GM08714 (cell line): Measurements from ENCODE around the gene PLAAT4.
A peak's percentile ranks its signal among the peaks of the same experiment; 100 is the strongest.

ENCODE experiments used
- H3K4me3 ChIP-seq: fragments of 200-500 bp; sonication (Bioruptor generic); 2 replicates; pipeline ENCODE4 v1.5.1; 2014; ENCODE audit warnings: mild to moderate bottlenecking, low read length, inconsistent platforms
- ZNF274 ChIP-seq: IDR thresholded peaks from 2 replicates; pipeline ENCODE4 v1.6.1; 2012; ENCODE audit warnings: mild to moderate bottlenecking, low read depth, low read length

PLAAT4 gene

GRCh38 chr11:63551091-63551888 lies 14.7 kb downstream of the PLAAT4 start:
- TF ChIP-seq ZNF274, result no peak
- H3K4me3 ChIP-seq, result no peak overlapping the region

- no peak overlapping the region for H3K4me3 ChIP-seq
- TF ChIP-seq ZNF274, result no peak
These were observed 15.3 kb downstream of the PLAAT4 start for GRCh38 chr11:63551889-63552266.

GRCh38 chr11:63552921-63553320 lies 16.3 kb downstream of the PLAAT4 start:
- no peak overlapping the region for H3K4me3 ChIP-seq
- no peak for TF ChIP-seq ZNF274

DNA sequence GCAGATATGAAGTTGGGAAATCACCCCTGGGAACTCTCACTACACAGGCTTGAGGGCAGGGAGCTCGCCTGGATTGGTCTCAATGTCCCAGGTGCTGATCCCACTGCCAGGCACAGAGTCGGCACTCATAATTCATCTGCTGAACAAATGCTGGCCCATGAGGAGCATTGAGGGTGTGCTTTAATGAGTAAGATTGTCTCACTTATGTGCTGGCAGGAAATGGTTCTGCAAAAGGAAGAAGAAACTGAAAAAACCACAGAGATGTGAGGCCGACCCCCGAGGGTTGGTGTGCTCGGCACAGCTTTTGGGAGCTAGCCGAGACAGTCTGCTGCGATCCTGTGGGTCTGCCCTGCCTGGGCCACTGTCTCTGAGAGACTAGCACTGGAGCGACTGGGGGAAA lies 17.2 kb downstream of the PLAAT4 start:
- no peak overlapping the region for H3K4me3 ChIP-seq
- TF ChIP-seq ZNF274, result no peak

DNA sequence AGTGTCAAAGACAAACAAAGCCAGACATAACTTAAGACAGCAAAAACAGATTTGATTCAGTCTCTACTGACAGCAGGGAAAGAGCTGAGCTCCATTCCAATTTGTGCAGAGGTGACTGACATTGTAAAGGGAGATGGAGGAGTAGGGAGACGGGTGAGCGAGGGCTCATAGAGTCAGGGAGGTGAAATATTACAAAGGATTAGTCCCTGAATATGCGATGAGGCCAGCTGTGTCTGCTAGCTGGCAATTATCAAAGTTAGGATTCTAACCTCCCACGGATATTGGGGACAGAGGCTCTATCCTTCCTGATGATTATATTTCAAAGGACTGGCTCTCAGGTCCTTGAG lies 18.2 kb downstream of the PLAAT4 start:
- TF ChIP-seq ZNF274, result no peak
- no peak overlapping the region for H3K4me3 ChIP-seq

DNA sequence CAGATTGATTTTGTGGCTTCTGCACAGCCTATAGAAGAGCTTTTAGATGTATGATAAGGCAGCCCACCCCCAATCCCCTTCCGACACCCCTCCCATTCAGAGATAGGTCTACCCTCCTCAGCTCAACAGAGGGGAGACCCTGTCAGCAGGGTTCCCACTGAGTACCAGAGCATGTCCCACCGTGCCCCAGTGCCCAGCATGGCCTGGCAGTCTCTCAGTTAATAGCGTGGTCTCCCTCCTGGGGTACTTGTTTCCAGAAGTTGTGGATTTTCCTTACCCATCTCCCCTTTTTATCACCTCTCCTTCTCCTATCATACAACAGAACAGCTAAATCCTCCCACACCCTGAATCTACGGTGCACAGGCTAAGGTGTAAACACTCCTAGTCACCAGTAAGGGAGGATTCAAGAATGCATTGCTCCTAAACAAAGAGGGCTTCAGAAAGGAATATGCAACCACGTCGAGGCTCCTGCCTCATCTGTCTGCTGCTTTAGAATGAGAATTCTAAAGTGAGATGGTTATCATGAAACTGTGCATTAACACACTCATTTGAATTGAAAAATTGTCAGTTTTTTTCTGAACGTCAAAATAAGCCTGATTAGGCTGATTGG lies 19.9 kb downstream of the PLAAT4 start:
- TF ChIP-seq ZNF274, result no peak
- H3K4me3 ChIP-seq, result no peak overlapping the region

DNA sequence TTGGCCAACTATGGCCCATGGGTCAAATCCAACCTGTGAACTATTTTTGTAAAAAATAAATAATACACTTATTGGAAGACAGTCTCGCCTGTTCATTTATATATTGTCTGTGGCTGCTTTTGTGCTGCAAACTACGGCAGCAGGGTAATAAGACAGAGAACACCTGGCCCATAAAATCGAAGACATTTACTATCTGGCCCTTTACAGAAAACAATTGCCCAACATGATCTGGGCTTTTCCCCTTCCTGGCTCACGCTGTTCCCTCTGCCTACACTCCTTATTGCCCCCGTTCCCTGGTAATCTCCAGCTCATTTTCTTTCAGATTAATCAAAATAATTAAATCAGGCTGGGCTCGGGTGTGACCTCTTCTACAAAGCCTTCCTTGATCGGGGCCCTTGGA lies 21.0 kb downstream of the PLAAT4 start:
- no peak overlapping the region for H3K4me3 ChIP-seq
- TF ChIP-seq ZNF274, result no peak

DNA sequence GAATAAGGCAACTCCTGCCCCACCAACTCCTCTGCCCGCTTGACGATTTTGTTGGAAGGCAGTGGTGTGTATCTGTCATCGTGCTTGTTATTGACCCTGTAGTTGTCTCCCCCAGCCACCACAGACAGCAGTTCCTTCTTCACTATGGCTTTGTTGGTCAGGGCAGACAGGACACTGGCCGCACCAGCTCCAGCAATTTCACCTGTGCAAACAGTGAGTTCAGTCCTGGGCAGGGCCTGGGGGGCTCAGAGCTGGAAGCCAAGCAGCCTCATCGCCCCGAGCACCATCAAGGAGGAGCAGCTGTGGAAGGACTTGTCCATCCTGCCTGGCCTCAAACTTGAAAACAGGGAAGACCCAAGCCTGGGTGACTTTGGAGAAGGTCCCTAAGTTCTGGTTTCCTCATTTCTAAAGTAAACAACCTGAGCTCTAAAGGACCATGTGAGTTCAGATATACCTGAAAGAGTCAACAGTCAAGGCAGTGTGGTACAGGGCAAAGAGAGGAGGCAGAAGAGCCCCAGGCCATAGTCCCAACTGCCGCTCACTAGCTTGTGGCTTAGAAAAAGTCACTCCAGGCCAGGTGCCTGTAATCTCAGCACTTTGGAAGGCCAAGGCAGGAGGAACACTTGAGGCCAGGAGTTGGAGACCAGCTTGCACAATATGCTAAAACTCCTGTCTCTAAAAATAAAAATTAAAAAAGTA lies 22.0 kb downstream of the PLAAT4 start:
- no peak for TF ChIP-seq ZNF274
- H3K4me3 ChIP-seq, result no peak overlapping the region

DNA sequence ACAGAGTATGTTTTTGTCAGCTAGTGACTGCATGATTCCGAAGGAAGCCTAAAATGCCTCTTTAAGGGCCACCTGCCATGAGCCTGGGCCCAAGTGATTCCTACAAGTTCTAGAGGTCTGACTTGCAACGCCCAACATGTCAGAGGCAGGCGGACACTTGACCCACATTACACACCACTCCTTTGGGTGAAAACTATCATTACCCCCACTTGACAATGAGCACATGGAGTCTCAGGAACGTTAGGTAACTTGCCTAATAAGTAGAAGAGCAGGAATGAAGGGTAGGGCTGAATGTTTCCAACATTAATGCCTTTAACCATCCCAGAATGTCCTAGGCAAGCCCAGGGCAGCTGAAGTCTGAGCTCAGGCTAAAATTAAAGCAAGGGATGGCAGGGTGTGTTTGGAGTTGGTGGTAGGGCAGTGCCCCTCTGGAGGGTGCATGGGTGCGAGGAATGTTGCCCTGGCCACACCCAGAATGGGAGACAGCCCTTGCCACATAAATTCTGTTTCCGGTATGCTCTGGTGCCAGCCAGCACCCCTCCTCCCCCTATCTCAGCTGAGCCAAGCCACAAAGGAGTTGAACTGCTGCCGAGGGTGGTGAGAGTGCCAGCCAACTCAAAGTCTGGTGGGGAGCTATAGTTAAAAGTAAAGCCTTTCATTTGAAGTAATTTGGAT lies 24.0 kb downstream of the PLAAT4 start:
- no peak for TF ChIP-seq ZNF274
- no peak overlapping the region for H3K4me3 ChIP-seq

- peak within 1 kb of the TSS; percentile 16; the same call in 1 of the 2 replicates for H3K4me3 ChIP-seq
- TF ChIP-seq ZNF274, result no peak
These were observed 26.8 kb downstream of the PLAAT4 start, which contains the start of gene PLAAT2 for GRCh38 chr11:63563201-63564055. TSS of gene PLAAT2 (minus strand) at chr11:63563379. CDS start at chr11:63563324, 55 bp downstream.

DNA sequence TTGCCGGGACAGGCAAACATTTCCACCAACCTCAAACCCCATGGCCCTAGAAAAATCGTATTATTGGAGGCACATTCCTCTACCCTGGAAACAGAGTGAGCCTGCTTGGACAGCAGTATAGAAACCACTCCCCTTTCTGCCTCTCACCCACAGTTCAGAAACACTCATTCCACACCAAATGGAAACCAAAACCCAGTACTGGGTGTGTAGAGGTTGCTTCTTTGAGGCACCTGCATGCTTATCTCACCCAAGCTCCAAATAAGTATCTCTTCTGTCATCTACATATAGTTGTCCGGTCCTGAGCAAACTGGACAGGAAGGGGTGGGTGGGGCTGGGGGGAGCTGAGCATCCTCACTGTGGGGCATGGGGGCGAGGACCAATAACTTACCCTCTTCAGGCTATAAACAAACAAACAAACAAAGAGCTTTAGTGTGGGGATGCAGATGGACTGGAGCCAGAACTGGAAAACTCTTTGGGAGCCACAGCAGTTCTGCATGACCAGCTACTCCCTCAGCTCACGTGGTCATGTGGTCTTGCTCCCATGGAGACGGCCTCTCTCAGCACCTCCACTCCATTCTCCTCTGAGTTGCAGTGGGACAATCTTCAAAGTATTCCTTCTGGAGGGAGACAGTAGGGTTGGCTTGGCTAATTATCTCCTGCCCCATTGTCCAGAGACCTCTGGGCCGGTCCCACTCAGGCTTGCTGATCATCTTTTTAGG lies 27.6 kb downstream of the PLAAT4 start:
- H3K4me3 ChIP-seq, result peak overlapping the region; percentile 16; the same call in 1 of the 2 replicates

DNA sequence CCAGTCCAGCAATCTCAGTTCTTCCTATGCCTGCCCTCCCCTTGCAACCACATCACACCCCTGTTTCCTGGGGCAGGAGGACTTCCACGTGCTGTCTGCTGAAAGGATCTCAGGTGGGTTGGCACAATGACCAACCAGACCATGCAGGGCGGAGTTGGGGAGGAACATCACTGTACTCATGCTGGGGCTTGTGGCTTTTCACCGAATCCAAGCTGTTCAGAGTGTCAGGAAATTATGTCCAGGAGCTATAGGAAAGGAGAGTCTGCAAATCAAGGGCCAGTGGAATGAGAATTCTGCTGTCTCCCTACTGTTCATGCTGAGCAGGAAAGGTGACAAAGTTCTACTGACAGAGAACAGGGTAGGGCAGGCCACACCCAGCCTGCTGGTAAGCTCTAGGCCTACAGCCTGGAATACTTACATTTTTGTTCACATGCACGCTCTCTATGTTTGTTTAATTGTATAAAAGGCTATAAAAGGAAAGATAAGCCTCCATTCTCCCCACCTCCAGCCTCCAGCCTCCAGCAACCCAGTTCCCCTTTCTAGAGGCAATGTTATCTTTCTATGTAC lies 28.3 kb downstream of the PLAAT4 start:
- no peak for TF ChIP-seq ZNF274
- H3K4me3 ChIP-seq, result no peak overlapping the region

More for the DNA sequence above, 27.6 kb downstream of the PLAAT4 start:
- TF ChIP-seq ZNF274, result no peak
